Activated CD4-positive, CD25-positive, alpha-beta regulatory T cell treated with anti-CD3 and anti-CD28 coated beads, Interleukin-2, amount 50 U/mL, for 24 hours (primary cell): Measurements from ENCODE around the gene SH3BP4.

Source experiments
- ATAC-seq, 2 donors: fragments of 150-1000 bp; cut with Tn5 transposase; one replicate each; pipeline ENCODE4 v1.10.0; 2021; ENCODE audit warnings: mild to moderate bottlenecking in 1 of 2, moderate library complexity in 1 of 2

Gene SH3BP4

DNA sequence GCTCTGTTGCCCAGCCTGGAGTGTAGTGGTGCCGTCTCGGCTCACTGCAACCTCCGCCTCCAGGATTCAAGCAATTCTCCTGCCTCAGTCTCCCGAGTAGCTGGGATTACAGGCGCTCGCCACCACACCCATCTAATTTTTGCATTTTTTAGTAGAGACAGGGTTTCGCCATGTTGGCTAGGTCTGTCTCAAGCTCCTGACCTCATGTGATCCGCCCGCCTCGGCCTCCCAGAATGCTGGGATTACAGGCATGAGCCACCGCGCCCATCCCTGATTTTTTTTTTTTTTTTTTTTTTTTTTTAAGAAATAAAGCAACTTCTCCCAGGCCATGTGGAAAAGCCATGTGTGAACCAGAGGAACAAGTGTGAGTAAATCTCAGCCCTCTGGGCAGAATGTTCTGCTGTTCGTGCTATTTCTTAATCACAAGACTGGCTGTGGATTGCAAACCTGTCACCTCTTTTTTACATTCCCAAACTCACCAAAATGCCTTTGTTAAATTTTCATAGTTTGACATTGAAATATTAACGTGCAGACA is 6.4 kb upstream of the SH3BP4 start:
- ATAC-seq, result no peak

DNA sequence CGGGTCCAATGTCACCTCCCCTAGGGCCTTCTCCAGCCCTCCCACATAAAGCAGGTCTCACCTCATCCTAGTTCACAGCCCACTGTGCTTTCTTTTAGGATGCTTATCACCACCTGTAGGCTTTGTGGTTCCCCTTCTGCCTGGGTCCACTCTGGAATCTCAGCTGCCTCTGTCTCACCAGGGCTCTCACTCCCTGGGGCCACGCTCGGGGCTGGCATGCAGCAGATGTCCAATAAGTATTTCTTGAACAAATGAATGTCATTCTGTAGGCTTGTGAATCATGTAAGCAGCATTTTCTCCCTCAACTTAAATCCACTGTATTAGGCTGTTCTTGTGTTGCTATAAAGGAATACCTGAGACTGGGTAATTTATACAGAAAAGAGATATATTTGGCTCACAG is 4.3 kb upstream of the SH3BP4 start:
- no peak for ATAC-seq

DNA sequence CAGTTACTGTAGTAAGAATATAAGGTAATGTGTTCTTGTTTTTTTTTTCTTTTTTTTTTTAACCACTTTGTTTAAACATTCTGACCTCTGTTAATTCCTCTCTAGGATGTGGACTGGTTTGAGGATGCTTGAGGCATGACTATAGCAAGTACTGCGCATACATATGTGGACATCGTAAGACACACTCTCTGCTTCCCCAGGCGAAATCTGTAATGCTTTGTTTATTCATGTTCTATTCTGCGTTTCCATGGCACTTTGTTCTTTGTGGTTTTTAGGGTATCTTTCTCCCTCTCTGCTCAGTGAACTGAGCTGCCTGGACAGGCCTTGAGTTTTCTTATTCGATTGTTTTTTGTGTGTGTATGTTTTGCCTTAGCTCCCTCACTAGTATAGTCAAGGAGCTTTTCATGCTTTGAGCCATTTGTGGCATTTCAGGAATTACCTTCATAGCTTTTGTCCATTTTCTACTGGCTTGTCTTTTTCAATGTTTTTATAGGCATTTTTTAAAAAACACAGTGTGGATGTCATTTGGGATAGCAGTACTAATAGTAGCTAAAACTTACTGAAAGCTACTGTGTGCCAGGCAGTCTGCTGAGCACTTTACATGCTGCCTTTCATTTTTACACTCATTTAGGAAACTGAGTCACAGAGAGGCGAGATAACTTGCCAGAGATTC is 1.9 kb upstream of the SH3BP4 start:
- ATAC-seq, result no peak

DNA sequence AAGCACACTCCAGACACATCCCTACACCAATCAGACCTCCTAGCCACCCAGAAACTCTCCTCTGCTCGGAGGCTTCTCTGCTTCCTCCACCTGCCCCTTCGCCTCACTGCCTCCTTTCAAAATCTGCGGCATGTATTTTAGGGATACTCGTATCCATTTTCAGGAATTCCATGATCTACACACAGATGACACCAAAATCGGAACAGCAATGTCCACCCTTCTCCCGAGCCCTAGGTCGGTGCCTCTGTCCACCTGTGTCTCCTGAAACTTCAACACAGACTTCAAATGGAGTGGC is 1.4 kb upstream of the SH3BP4 start:
- no peak for ATAC-seq

DNA sequence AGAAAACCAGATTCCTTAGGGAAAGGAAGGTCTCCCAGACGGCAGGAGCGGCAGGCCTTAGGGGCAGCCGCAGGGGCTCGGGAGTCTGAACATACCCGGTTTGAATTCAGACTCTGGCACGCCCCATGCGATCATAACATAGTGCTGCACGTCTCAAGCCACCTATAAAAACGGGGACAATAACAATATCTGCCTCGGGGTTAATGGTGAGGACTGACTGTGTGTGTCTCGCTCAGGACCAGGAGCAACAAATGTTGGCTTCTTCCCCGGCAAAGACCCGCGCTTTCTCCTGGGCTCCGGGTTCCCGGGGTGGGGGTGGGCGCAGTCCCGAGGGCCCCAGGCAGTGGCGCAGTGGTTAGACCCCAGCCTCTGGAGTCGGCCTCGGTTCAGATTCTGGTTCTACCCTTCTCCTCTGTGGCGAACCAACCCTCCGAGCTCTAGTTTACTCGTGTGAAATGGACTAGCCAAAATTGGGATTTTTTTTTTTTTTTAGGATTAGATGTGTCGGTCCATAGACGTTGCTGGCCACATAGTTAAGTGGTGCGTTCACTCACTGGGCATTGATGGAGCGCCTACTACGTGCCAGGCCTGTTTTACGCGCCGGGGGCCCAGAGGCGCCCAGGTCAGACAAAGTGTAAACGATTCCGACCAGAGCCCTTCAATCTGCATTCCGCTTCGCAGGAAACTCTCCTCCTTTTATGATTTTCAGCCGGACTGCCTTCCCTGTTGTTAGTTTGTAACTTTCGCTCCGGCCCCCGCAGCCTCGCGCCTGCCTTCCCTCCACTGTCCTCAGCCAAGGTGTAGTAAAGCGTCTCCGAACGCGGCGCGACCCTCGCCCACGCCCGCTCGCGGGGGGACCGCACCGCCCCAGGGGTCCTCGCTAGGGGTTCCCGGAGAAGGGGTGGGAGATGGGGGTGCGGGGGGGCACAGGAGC is 820 bp upstream of the SH3BP4 start:
- ATAC-seq, result no peak

DNA sequence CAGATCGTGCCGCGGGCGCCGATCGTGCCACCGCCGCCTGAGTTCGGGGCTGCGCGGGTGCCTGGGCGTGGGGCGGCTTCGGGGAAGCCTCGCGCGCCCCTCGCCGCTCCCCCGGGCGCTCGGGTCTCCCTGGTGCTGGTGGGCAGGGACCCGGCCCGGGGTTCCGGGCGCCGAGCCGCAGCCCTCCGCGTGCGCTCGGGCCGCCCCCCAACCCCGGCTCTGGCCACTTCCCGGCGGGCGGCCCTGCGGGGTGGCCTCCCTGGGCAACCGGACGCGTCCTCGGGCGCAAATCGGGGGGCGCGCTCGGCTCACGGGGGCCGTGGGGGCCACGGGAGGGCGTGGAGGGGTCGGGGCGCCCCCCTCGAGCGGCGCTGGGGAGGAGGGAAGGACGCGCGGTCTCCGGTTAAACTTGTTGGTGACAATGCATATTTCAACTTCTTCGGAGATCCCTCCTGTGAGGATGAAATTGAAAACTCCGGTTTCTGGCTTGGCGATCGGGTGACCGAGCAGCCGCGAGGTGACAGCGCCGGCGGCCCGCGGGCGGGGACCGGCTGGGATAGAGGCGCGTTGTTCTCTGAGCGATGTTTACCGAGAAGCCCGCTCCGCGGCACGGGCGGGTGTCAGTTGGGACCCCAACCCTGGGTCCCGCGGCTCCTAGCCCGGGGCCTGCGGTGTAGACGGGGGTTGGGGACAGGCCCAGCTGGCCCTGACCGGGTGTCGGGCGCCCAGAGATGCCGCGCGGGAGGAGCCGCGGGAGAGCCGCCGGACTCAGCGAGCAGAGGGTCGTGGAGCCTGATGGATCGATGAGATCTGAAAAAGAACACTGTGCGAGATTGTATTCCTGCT is 676 bp downstream of the SH3BP4 start:
- ATAC-seq, result no peak

DNA sequence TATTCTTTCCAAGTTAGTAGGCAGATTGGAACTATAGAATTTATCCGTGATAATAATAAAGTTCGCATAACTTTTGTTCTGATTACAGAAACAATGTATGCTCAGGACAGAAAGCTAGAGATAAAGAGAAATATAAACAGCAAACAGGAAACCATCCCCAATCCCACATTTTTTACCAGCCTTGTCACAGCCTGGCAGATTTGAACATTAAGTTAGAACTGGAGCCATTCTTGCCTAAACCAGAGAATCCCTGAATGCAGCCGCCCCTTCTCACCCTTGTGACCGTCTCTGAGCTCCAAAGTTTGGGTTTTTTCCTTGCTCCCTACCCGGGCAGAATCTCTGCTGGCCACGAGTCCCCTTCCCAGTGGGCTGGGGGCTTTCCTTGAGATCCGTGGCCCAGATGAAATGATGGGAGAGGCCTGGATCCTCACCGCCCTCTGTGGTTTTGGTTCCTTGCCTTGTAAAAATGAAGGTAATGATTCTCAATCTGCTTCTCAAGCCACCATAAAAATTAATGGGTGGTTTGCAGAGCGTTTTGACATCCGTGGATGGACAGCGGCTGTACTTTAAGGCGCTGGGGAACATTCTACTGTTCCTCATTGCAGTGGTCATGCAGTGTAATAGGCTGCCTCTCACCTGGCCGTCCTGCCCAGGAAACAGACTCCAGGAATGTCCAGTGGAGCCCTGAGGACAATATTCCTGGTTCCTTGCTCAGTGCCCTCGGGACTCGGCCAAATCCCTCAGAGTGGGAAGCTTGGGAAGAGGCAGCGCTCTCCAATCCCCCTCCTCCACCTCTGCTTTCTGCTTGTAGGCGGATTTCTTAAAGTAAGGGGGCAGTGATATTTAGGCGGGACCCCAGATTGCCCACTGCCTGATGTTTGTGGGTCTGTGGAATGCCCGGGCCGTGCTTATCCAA is 1.6 kb downstream of the SH3BP4 start:
- no peak for ATAC-seq

DNA sequence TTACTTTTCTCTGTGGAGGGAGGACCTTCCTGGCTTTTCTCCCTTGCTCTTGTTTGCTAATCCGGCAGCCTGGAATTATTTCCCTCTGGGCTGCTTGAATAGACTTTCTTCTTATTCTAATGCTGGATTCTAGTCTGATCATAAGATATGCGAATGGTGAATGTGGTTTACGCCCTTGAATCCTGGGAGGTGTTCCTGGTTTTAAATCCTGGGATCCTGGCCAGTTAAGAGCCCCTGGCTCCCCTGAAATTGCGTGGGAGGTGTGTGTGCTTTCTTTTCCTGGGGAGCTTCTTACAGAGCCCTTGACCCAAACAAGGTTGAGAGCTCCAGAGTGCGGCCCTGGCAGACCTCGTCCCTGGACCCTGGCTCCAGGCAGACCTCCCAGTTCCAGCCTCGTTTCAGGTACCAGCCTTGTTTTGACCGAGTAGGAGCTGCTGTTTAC is 2.8 kb downstream of the SH3BP4 start:
- ATAC-seq, result no peak

DNA sequence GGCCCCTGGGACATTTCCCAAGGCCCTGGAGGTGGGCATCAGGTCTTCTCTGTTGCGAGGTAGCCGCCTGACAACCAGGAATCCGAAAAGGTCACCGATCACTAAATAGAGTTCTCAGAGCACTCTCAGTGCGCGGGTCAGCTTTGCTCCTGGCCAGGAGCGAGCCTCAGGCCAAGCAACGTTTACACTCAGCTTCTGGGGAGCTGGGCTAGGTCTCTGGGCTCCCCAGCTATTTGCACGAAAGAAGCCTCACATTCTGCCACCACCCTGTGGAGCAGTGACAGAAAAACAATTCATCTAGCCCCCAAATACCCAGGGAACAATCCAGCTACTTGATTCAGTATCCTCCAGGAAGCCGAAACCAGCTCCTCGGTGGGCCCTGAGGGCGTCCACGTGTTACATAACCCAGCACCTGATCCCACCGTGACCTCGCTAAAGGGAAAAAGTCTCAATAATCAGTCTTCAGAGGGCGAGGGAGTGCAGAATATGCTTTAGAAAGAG is 3.3 kb downstream of the SH3BP4 start:
- no peak for ATAC-seq

DNA sequence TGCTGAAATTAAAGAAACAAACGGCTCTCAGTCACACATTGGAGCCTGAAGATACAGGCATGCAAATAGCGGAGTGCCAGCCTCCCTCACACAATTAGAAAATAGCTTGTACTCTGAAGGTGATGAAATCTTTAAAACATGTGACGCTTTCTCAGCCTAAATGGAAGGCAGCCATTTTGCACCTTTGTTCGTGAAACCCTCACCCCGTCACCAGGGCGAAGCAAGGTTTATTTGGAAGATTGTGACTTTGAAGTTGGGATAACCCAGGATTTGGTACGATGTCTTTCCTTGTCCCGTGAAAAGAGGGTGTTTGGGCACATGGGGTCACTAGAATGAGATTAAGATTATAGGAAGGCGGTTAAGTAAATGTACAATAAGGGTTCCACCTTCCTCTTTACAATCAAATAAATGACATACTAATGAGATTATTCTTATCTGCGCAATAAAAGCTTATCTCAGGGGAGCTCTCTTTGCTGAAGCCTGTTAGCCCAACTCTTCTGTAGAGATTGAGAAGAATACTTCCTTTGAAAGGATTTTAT is 4.2 kb downstream of the SH3BP4 start:
- no peak for ATAC-seq

DNA sequence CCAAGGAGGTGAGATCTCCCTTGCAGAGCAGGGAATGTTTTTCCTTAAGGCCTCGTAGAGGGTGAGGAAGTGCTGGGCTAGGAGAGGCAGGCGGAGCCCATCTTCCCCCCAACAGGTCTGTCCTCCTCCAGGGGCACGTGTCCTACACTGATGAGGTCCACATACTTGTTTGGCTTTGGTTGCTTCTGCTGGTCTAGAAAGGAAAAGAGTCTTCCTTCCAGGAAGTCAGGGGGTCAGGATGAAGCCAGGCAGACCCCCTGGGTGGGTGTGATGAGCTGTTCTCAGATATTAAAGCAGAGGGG is 6.0 kb downstream of the SH3BP4 start:
- no peak for ATAC-seq

DNA sequence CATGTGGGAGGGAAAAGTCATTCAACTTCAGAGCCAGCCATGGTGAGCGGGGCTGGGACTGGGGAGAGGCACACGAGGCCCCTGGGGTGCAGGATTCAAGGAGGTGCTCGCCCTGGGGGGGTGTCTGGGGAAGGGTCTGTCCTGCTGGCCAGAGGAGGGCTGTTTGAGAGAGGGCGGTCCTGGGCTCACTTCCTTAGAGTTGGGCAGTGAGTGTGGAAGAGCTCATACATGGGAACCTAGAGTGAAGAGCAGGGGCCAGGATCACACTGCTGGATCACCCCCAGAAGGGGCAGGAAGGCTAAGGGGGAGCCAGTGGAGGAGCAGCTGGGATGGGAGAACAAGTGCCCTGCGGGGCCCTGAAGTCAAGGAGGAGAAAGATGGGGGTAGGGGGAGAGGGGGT is 6.5 kb downstream of the SH3BP4 start:
- no peak for ATAC-seq

DNA sequence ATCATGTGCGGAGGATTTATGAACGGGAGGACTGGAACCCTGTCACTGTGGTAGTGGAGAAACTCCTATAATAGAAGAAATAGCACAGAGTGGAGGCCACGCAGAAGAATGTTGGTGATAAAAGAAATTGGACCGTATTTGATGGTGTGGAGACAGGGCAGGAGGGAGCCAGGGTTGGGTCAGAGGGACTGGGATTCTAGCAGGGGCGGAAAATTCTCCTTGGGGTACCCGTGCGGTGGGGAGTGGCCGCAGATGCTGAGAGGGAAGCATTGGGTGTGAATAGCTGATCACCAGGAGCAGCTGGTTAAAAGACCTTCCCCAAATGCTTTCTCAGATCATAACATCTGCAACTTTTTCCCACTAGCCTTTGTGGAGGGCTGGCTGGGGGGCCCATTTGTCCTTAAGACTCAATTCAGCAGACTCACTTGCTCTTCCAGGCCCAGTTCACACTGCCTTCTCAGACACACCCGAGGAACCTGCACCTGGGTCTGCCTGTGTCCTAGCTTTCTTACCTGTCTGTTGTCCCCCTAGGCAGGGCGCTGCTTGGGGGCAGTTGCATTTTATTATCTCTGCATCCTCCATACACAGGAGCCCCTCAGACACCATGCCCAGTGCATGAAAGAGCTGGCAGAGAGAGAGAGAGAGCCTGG is 7.1 kb downstream of the SH3BP4 start:
- ATAC-seq, result no peak

DNA sequence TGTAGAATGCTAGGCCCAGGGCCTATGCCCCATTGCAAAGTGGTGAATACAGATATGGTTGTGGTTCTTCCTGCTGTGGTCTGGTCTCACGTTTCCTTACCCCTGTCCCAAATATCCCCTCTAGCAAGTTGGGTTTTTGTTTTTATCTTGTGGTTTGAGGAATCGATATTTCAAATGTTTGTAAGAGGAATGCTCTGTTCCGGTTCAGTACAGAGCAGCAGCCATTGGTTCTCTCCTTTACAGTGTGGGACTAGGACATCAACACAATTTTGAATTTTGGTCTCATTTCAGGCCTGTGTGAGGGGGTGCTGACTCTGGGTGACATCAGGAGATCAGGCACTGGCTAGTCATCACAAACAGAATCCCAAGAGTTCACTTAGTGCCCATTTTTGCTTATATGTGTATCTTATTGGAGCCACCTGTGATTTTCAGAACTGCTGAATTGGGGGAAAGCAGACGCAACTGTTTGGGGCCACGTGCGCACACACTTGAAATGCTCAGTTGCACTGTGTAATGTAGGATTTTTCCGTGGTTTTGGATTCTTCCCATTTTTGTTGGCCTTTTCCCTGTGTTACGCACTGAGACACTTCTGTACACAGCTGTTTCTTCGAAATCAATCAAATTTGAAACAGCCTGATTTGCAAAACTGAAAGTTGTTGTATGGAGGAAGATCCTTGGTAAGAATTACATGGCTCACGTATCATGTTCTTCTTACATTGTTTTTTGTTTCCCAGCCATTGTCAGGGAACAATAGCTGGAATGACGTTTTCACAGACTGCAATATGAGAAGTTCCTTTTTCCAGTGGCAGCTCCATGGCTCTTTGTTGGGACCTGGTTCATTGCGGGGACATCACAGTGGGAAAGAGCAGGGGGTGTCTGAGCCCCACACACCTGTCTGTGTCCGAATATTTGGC is 8.6 kb downstream of the SH3BP4 start:
- no peak for ATAC-seq

DNA sequence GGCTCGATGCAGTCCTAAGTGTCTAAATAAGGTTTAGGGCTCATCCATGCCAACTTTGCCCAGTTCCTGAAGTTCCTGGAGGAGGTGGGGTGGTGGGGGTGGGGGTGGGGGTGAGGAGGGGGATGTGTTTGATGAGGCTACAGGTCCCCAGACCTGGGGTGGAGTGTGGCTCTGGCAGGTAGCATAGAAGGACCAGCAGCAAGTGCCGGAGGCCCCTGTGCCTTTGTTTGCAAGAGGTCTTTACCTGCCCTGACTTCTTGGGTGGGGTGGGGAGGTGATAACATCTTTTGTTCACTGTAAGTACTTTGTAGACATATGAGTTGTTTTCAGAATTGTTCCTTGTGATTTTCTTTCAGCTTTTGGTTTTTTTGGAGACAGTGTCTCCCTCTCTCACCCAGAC is 10.0 kb downstream of the SH3BP4 start:
- no peak for ATAC-seq

DNA sequence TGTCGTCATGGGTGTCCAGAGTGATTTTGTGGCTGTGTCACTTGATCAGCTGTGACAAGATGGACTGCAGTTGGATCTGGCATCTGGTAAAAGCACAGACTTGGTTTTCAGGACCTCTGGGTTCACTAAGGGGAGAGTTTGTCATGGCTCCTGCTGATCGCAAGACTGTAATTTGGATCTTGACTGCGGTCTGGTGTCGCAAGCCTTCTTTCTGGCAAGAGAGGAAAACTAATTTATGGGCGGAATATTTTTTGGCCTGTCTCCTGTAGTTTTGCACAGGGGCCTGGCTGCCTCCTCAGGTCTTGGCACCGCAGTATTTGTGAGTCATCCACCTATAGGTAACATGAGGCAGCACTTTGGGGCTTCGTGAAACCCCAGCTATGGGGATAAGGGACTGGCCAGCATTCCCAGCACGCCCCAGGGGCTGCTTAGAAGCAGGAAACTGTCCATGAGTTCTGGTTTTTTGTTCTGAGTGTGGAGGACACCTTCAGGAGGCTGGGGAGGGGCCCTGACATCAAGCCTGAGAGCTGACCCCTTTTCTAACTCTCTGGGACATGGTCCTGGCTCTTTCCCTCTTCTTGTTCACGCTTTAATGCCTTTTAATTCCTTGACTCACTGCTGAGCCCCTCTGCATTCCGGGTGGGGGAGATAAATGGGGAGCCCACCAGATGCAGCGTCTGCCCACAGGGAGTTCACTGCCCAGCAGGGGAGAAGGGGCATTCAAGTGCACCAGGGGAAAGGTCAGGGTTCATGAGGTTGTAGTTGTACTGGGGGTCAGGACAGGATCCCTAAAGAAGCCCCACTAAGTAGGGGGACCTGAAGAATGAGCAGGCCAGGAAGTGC is 12.2 kb downstream of the SH3BP4 start:
- no peak for ATAC-seq

DNA sequence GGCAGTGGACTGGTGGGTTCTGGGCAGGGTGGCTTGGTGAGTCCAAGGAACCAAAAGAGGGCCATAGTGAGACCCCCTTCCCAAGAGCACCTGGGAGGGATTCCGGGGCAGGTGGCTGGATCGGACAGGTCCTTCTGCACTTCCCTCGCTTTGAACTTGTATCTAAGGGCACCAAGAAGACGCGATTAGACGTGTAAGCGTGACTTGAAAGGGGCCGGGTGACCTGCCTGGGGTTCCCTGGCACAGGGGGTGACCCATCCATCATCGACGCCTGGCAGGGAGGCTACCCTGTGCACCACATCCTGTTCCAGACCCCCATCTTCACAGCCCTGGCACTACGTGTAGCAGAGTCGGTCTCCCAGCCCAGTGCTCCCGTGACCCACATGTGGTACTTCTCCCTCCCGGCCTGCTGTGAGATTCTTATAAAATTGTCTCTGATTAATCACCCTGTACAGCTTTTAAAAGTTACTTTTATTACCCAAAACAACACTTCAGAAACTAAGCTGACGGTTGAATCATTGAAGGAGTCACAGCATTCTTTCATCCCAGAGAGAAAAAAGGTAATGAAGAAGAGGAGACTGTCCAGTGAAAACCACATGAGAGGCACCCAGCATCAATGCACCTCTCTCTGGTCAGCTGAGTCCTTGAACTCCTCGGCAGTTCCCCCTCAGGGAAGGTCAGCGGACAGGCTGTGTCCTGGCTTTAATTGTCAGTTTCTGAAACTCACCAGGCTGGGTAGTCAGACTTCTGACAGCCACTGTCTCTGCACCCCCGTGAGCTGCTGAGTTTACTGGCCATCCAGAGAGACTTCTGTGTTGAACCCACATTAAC is 13.0 kb downstream of the SH3BP4 start:
- ATAC-seq, result no peak

DNA sequence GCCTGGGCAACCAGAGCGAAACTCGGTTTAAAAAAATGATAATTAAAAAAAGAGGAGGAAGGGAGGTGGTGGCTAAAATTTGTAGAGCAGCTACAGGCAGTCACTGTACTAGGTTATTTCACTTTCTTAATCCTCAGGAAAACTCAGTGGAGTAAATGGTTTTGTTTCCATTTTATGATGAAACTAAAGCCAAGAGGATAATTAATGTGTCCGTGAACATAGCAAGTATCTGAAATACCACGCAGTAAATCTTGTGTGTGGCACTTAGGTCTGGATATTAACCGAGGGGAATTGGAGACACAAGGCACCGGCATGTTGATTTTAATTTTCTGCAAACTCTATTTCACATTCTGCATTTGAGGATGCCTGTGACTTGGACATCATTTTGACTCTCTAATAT is 14.5 kb downstream of the SH3BP4 start:
- ATAC-seq, result no peak
